NCI-H2196 (cell line): ENCODE results near the gene FOXS1.
"Not testable (repeated sequence)": the region's sequence is repeated elsewhere in the genome, so short reads cannot be mapped to it uniquely, and the experiment has no call there.

ENCODE experiments used
- DNase-seq: peaks from one replicate; lab custom pipeline; 2025; ENCODE audit not compliant: unreplicated experiment; lab: John Stamatoyannopoulos, UW

The FOXS1 gene

GRCh38 chr20:31823360-31824124, 21.9 kb downstream of the FOXS1 start:
- DNase-seq, result no peak

- peak; percentile 95 for DNase-seq
These were observed 22.7 kb downstream of the FOXS1 start for GRCh38 chr20:31822421-31823330.

GRCh38 chr20:31821427-31821826, 24.0 kb downstream of the FOXS1 start:
- DNase-seq, result no peak

GRCh38 chr20:31820228-31820627, 25.2 kb downstream of the FOXS1 start:
- DNase-seq, result no peak

- peak; percentile 43 for DNase-seq
These were observed 26.2 kb downstream of the FOXS1 start, which contains the start of gene MYLK2 for GRCh38 chr20:31819083-31819784. Gene MYLK2 (plus strand): TSS chr20:31819356. CDS start chr20:31819581, 225 bp downstream.

GRCh38 chr20:31818376-31818908, 27.0 kb downstream of the FOXS1 start:
- DNase-seq, result no peak

GRCh38 chr20:31817461-31817860, 27.9 kb downstream of the FOXS1 start:
- no peak for DNase-seq

- DNase-seq, result no peak
These were observed 29.2 kb downstream of the FOXS1 start for GRCh38 chr20:31816221-31816620.

GRCh38 chr20:31815408-31816188, 29.8 kb downstream of the FOXS1 start:
- DNase-seq, result peak; percentile 65

GRCh38 chr20:31814142-31814541, 31.3 kb downstream of the FOXS1 start:
- not testable (repeated sequence) for DNase-seq

GRCh38 chr20:31813611-31814010, 31.8 kb downstream of the FOXS1 start:
- DNase-seq, result no peak

GRCh38 chr20:31811796-31812728, 33.3 kb downstream of the FOXS1 start:
- no peak for DNase-seq

- no peak for DNase-seq
These were observed 34.2 kb downstream of the FOXS1 start for GRCh38 chr20:31811198-31811597.

GRCh38 chr20:31809661-31810060, 35.7 kb downstream of the FOXS1 start:
- DNase-seq, result no peak

- no peak for DNase-seq
These were observed 36.9 kb downstream of the FOXS1 start for GRCh38 chr20:31808481-31808880.

- no peak for DNase-seq
These were observed 38.6 kb downstream of the FOXS1 start for GRCh38 chr20:31806564-31807355.

GRCh38 chr20:31803552-31804291, 41.7 kb downstream of the FOXS1 start:
- no peak for DNase-seq

- DNase-seq, result no peak
These were observed 43.9 kb downstream of the FOXS1 start for GRCh38 chr20:31801508-31801907.
